IMR-90 (cell line): ENCODE results near the gene SLC22A25. TPM values are rescaled to one million over a fixed set of nuclear protein-coding genes. Genes with fewer than 3 reads are reported as not detected.

Source experiments
- ATAC-seq: fragments of 200-7000 bp; cut with Tn5 transposase; 2 replicates; pipeline ENCODE4 v1.9.1; 2020; ENCODE audit warnings: low read depth, mild to moderate bottlenecking, moderate library complexity
- BruUV-seq: library from RNA; stranded (reverse); fragments of 400-500 nt; replicated peaks from 2 replicates; lab custom pipeline; 2021; lab: Mats Ljungman, UMichigan
- CTCF ChIA-PET: fragments of 300-600 bp; formaldehyde crosslinking; extraction: SDS; loops from one replicate; lab custom pipeline; 2021; ENCODE audit warnings: antibody characterized with exemption; lab: Yijun Ruan, JAX
- POLR2A ChIA-PET: fragments of 300-600 bp; sonication (Branson Sonifier 250); formaldehyde crosslinking; loops from one replicate; lab custom pipeline; 2022; ENCODE audit warnings: antibody characterized with exemption; ENCODE audit not compliant: unreplicated experiment; lab: Charles Lee
- DNase-seq: peaks from one replicate; pipeline ENCODE4 v3.0.0; 2013
- H2AFZ ChIP-seq: replicated peaks from 2 replicates; pipeline ENCODE3; 2013; ENCODE audit warnings: low read length, mild to moderate bottlenecking; ENCODE audit not compliant: poor library complexity
- H2AK5ac ChIP-seq: 2 replicates; pipeline ENCODE4 v1.6.1; 2013; ENCODE audit warnings: low read depth, low read length, inconsistent platforms
- H2AK9ac ChIP-seq: replicated peaks from 2 replicates; pipeline ENCODE3; 2013; ENCODE audit warnings: mild to moderate bottlenecking, low read depth, low read length, moderate library complexity; ENCODE audit not compliant: poor library complexity
- H2BK120ac ChIP-seq: 2 replicates; pipeline ENCODE4 v1.6.1; 2013; ENCODE audit warnings: low read depth, low read length, inconsistent platforms
- H2BK15ac ChIP-seq: 3 replicates; pipeline ENCODE4 v1.6.1; 2013; ENCODE audit warnings: low read depth, low read length, inconsistent platforms
- H2BK20ac ChIP-seq: 2 replicates; pipeline ENCODE4 v1.6.1; 2013; ENCODE audit warnings: low read depth, mild to moderate bottlenecking, inconsistent platforms, low read length, moderate library complexity
- H2BK5ac ChIP-seq: 2 replicates; pipeline ENCODE4 v1.6.1; 2013; ENCODE audit warnings: mild to moderate bottlenecking, low read depth, low read length, inconsistent platforms; ENCODE audit not compliant: poor library complexity, severe bottlenecking
- H3K14ac ChIP-seq: replicated peaks from 2 replicates; pipeline ENCODE4 v1.6.1; 2013; ENCODE audit warnings: low read depth, low read length, inconsistent platforms
- H3K18ac ChIP-seq: 2 replicates; pipeline ENCODE4 v1.6.1; 2013; ENCODE audit warnings: low read depth, low read length, control low read depth
- H3K23ac ChIP-seq: 2 replicates; pipeline ENCODE4 v1.6.1; 2013; ENCODE audit warnings: low read depth, low read length, inconsistent platforms
- H3K27ac ChIP-seq: 2 replicates; pipeline ENCODE4 v1.5.1; 2013; ENCODE audit warnings: mild to moderate bottlenecking, control low read depth, low read length; ENCODE audit not compliant: insufficient read depth
- H3K27me3 ChIP-seq: 2 replicates; pipeline ENCODE4 v1.6.1; 2013; ENCODE audit warnings: low read length; ENCODE audit not compliant: control insufficient read depth, insufficient read depth
- H3K36me3 ChIP-seq: 2 replicates; pipeline ENCODE4 v1.6.1; 2013; ENCODE audit warnings: low read length, mixed read lengths; ENCODE audit not compliant: control insufficient read depth, insufficient read depth
- H3K4ac ChIP-seq: 2 replicates; pipeline ENCODE4 v1.6.1; 2013; ENCODE audit warnings: low read depth, low read length, inconsistent platforms
- H3K4me1 ChIP-seq: 2 replicates; pipeline ENCODE4 v1.6.1; 2013; ENCODE audit warnings: low read length, mixed read lengths; ENCODE audit not compliant: control insufficient read depth, insufficient read depth
- H3K4me2 ChIP-seq: 2 replicates; pipeline ENCODE4 v1.6.1; 2013; ENCODE audit warnings: low read depth, mild to moderate bottlenecking, control low read depth, low read length, moderate library complexity
- H3K4me3 ChIP-seq: 2 replicates; pipeline ENCODE4 v1.5.1; 2013; ENCODE audit warnings: low read depth, mild to moderate bottlenecking, control low read depth, low read length, moderate library complexity; ENCODE audit not compliant: insufficient read depth
- H3K56ac ChIP-seq: 2 replicates; pipeline ENCODE4 v1.6.1; 2013; ENCODE audit warnings: low read length, inconsistent platforms; ENCODE audit not compliant: insufficient read depth; ENCODE audit errors: extremely low read depth
- H3K79me1 ChIP-seq, 2 experiments: 2 replicates each; pipeline ENCODE4 v1.6.1; 2013; ENCODE audit warnings: low read length in 2 of 2, inconsistent platforms in 1 of 2, low read depth in 1 of 2
- H3K9ac ChIP-seq: 2 replicates; pipeline ENCODE4 v1.6.1; 2013; ENCODE audit warnings: low read depth, low read length, control low read depth
- H3K9me1 ChIP-seq: 2 replicates; pipeline ENCODE4 v1.6.1; 2013; ENCODE audit warnings: low read length, inconsistent platforms; ENCODE audit not compliant: insufficient read depth
- H3K9me3 ChIP-seq: 2 replicates; pipeline ENCODE4 v1.6.1; 2013; ENCODE audit warnings: low read length; ENCODE audit not compliant: control insufficient read depth, insufficient read depth
- H4K20me1 ChIP-seq: 2 replicates; pipeline ENCODE4 v1.6.1; 2013; ENCODE audit warnings: low read length, inconsistent platforms; ENCODE audit not compliant: insufficient read depth
- H4K5ac ChIP-seq: 2 replicates; pipeline ENCODE4 v1.6.1; 2013; ENCODE audit warnings: mild to moderate bottlenecking, low read depth, low read length, control low read depth
- H4K8ac ChIP-seq, 2 experiments: 2 replicates each; pipeline ENCODE4 v1.6.1; 2013; ENCODE audit warnings: low read depth in 2 of 2, low read length in 2 of 2, control low read depth in 1 of 2, inconsistent platforms in 1 of 2
- H4K91ac ChIP-seq: 2 replicates; pipeline ENCODE4 v1.6.1; 2013; ENCODE audit warnings: low read depth, low read length, inconsistent platforms; ENCODE audit not compliant: insufficient read depth
- FOS ChIP-seq: fragments of 150-350 bp; IDR thresholded peaks from 2 replicates; pipeline ENCODE4 v1.6.1; 2016; ENCODE audit warnings: low read depth, low read length
- MAFK ChIP-seq: IDR thresholded peaks from 2 replicates; pipeline ENCODE4 v1.6.1; 2012; ENCODE audit warnings: low read depth, low read length, improper control_type of control experiment
- POLR2A ChIP-seq: IDR thresholded peaks from 2 replicates; pipeline ENCODE4 v1.6.1; 2012; ENCODE audit warnings: mild to moderate bottlenecking, low read depth, low read length
- RAD21 ChIP-seq: IDR thresholded peaks from 2 replicates; pipeline ENCODE4 v1.6.1; 2012; ENCODE audit warnings: low read length, improper control_type of control experiment
- SMC3 ChIP-seq: fragments of 150-350 bp; IDR thresholded peaks from 2 replicates; pipeline ENCODE4 v1.6.1; 2016; ENCODE audit warnings: low read depth, mild to moderate bottlenecking, antibody characterized with exemption, low read length, moderate library complexity
- WGBS, 2 experiments: methylation state at CpG; one replicate each; pipeline versions ENCODE4 v1.1.5 to v1.1.7; 2013; ENCODE audit warnings: missing lambda C conversion rate in 2 of 2; ENCODE audit not compliant: insufficient read length in 1 of 2; ENCODE audit errors: extremely low coverage in 2 of 2; 5-methylcytosine and 5-hydroxymethylcytosine counted together
- dilution Hi-C: fragments of 300-500 bp; cut with HindIII; formaldehyde crosslinking; loops from one replicate; pipeline ENCODE4 v1.14.3; 2018; ENCODE audit warnings: low sequenced_read_pairs; ENCODE audit not compliant: unreplicated experiment
- in situ Hi-C: fragments of 300-500 bp; cut with MboI; formaldehyde crosslinking; loops from 3 replicates; pipeline ENCODE4 v1.14.3; 2019; ENCODE audit warnings: low sequenced_read_pairs, inconsistent platforms, mixed read lengths
- intact Hi-C: fragments of 100-400 bp; cut with micrococcal nuclease; formaldehyde crosslinking; loops from 2 replicates; pipeline ENCODE4 v1.10.0; 2022
- polyA plus RNA-seq, 3 experiments: library from polyadenylated mRNA; depleted of rRNA; stranded (reverse); fragments of >200 nt; gene quantifications; 2 replicates each; pipeline ENCODE4 v1.2.3, GENCODE V29; 2012; ENCODE audit warnings: low replicate concordance in 1 of 3
- total RNA-seq: library from RNA; depleted of rRNA; stranded (reverse); fragments of >200 nt; gene quantifications from 2 replicates; pipeline ENCODE4 v1.2.3, GENCODE V29; 2012
- TF ChIP-seq, protein P1 (sequence below): fragments of 150-350 bp; IDR thresholded peaks from 2 replicates; pipeline ENCODE4 v1.6.1; 2016; ENCODE audit warnings: low read depth, mild to moderate bottlenecking, low read length, moderate library complexity, borderline replicate concordance
- TF ChIP-seq, protein P2 (sequence below): conservative IDR thresholded peaks from 2 replicates; pipeline ENCODE4 v1.5.1; 2012; ENCODE audit warnings: mild to moderate bottlenecking, low read depth, low read length, improper control_type of control experiment

Gene SLC22A25
- total and polyA plus RNA-seq, 2 of the 4 experiments (the other 2 are of a cell fraction) = not detected

DNA sequence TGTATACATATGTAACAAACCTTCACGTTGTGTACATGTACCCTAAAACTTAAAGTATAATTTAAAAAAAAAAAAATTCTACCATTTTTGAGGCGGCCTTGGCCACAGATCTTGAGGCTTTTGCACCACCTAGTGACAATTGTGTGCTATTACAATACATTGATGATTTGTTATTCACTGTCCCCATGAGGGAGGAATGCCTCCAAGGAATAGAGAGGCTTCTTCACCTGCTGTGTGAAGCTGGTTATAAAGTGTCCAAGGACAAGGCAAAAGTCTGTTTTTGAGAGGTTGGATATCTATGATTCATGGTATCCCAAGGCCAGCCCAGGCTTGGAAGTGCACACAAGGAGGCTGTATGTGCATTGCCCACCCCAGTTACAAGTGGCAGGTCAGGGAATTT is 30.7 kb downstream of the SLC22A25 start:
- in situ Hi-C loops = no loop called here
- ChIA-PET POLR2A (no interaction called here), CTCF (no interaction called here)
- peak; percentile 77 for ATAC-seq
- no TSS peak for BruUV-seq
- Histone ChIP-seq H3K9me1 (no peaks in the 10 kb centered on the region), H3K14ac (no peak overlapping the region), H3K79me1 (no peaks in the 10 kb centered on the region), H3K23ac (no peak overlapping the region), H3K56ac (no peak overlapping the region), H3K4me1 (no peaks in the 10 kb centered on the region), H4K20me1 (no peaks in the 10 kb centered on the region), H3K18ac (no peak overlapping the region), H4K8ac (no peak overlapping the region), H3K36me3 (no peaks in the 10 kb centered on the region), H3K9me3 (no peaks in the 10 kb centered on the region), H3K4me2 (no peak overlapping the region), H4K91ac (no peak overlapping the region), H3K9ac (no peak overlapping the region), H3K27me3 (0 out of 2 replicates have a peak, but pooled peaks cover 1% of the 10 kb centered on the region), H4K5ac (no peak overlapping the region), H2BK15ac (no peak overlapping the region), H2AFZ (no peak overlapping the region), H3K4ac (no peak overlapping the region), H3K27ac (no peak overlapping the region), H2AK9ac (no peak overlapping the region), H2AK5ac (no peak overlapping the region), H2BK120ac (no peak overlapping the region), H2BK5ac (no peak overlapping the region), H3K4me3 (no peak overlapping the region), H2BK20ac (no peak overlapping the region)
- no CpG with 5 or more reads among the region's 2 CpGs for WGBS, 2 experiments
- no peak for DNase-seq
- intact Hi-C loops = loop anchor here (1.0 kb wide), 1 partner anchor 177 kb away; no protein-coding TSS in a partner anchor
- peak; percentile 36; the same call in 1 of the 2 replicates for TF ChIP-seq SMC3
- TF ChIP-seq, protein P1, sequence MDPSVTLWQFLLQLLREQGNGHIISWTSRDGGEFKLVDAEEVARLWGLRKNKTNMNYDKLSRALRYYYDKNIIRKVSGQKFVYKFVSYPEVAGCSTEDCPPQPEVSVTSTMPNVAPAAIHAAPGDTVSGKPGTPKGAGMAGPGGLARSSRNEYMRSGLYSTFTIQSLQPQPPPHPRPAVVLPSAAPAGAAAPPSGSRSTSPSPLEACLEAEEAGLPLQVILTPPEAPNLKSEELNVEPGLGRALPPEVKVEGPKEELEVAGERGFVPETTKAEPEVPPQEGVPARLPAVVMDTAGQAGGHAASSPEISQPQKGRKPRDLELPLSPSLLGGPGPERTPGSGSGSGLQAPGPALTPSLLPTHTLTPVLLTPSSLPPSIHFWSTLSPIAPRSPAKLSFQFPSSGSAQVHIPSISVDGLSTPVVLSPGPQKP = no peak
- TF ChIP-seq, protein P2, sequence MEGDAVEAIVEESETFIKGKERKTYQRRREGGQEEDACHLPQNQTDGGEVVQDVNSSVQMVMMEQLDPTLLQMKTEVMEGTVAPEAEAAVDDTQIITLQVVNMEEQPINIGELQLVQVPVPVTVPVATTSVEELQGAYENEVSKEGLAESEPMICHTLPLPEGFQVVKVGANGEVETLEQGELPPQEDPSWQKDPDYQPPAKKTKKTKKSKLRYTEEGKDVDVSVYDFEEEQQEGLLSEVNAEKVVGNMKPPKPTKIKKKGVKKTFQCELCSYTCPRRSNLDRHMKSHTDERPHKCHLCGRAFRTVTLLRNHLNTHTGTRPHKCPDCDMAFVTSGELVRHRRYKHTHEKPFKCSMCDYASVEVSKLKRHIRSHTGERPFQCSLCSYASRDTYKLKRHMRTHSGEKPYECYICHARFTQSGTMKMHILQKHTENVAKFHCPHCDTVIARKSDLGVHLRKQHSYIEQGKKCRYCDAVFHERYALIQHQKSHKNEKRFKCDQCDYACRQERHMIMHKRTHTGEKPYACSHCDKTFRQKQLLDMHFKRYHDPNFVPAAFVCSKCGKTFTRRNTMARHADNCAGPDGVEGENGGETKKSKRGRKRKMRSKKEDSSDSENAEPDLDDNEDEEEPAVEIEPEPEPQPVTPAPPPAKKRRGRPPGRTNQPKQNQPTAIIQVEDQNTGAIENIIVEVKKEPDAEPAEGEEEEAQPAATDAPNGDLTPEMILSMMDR = peak; percentile 57
- peak; percentile 55 for TF ChIP-seq RAD21
- no peak for TF ChIP-seq MAFK
- no peak for TF ChIP-seq FOS
- TF ChIP-seq POLR2A = no peak
- dilution Hi-C loops = no loop called here
